ENCODE data around the gene APOA1.

Gene APOA1

GRCh38 chr11:116840746-116841296, 3.4 kb upstream of the APOA1 start:
- Histone ChIP-seq H3K79me1 (ENCODE audit: low read length) (no peaks in the 10 kb centered on the region), H3K18ac (ENCODE audit: low read length) (no peak overlapping the region), H2AK5ac (ENCODE audit: low read length) (no peak overlapping the region), H3K14ac (ENCODE audit: low read length) (no peak overlapping the region), H2AFZ (ENCODE audit: insufficient read depth, low read length, poor library complexity) (no peak overlapping the region), H3K9me3 (ENCODE audit: insufficient read depth, low read depth, low read length) (no peaks in the 10 kb centered on the region), H4K8ac (ENCODE audit: low read depth, low read length) (no peak overlapping the region), H4K91ac (ENCODE audit: low read depth, low read length) (no peak overlapping the region), H3K36me3 (ENCODE audit: control insufficient read depth in 1 of 2, insufficient read depth in 2 of 2, low read length in 2 of 2) (peaks cover 8 to 9% of the 10 kb centered on the region in 2 experiments), H2BK5ac (ENCODE audit: low read depth, low read length, poor library complexity) (no peak overlapping the region), H2BK12ac (ENCODE audit: low read length) (no peak overlapping the region), H2BK120ac (ENCODE audit: insufficient read depth, low read length, poor library complexity) (no peak overlapping the region), H4K12ac (ENCODE audit: low read depth, low read length) (no peak overlapping the region), H3K79me2 (ENCODE audit: control insufficient read depth, insufficient read depth, low read length, poor library complexity) (no peaks in the 10 kb centered on the region), H3K27me3 (ENCODE audit: insufficient read depth, low read length) (no peaks in the 10 kb centered on the region), H3K4me3 (ENCODE audit: low read depth, low read length) (no peak overlapping the region), H3K9ac (ENCODE audit: low read length) (no peak overlapping the region), H3K23ac (ENCODE audit: low read length) (no peak overlapping the region), H3K4ac (ENCODE audit: low read depth, low read length) (no peak overlapping the region), H3K27ac (ENCODE audit: low read depth, low read length) (no peak overlapping the region), H3K4me2 (ENCODE audit: low read length) (no peak overlapping the region), H3K4me1 (ENCODE audit: control insufficient read depth in 1 of 2, insufficient read depth in 2 of 2, low read length in 2 of 2) (peaks cover 7 to 10% of the 10 kb centered on the region in 2 experiments)
- no CpG with 5 or more reads among the region's 9 CpGs for WGBS (ENCODE audit: extremely low coverage, insufficient coverage, insufficient read length)
- DNase-seq = no peak

- Histone ChIP-seq H4K91ac (ENCODE audit: low read depth, low read length) (no peak overlapping the region), H3K4me2 (ENCODE audit: low read length) (no peak overlapping the region), H3K79me1 (ENCODE audit: low read length) (no peaks in the 10 kb centered on the region), H3K27ac (ENCODE audit: low read depth, low read length) (no peak overlapping the region), H3K9me3 (ENCODE audit: insufficient read depth, low read depth, low read length) (no peaks in the 10 kb centered on the region), H2BK120ac (ENCODE audit: insufficient read depth, low read length, poor library complexity) (no peak overlapping the region), H3K4me3 (ENCODE audit: low read depth, low read length) (no peak overlapping the region), H3K18ac (ENCODE audit: low read length) (no peak overlapping the region), H2AFZ (ENCODE audit: insufficient read depth, low read length, poor library complexity) (no peak overlapping the region), H3K9ac (ENCODE audit: low read length) (no peak overlapping the region), H4K8ac (ENCODE audit: low read depth, low read length) (no peak overlapping the region), H3K4me1 (ENCODE audit: control insufficient read depth in 1 of 2, insufficient read depth in 2 of 2, low read length in 2 of 2) (peaks cover 10 to 12% of the 10 kb centered on the region in 2 experiments), H3K23ac (ENCODE audit: low read length) (no peak overlapping the region), H4K12ac (ENCODE audit: low read depth, low read length) (no peak overlapping the region), H3K36me3 (ENCODE audit: control insufficient read depth in 1 of 2, insufficient read depth in 2 of 2, low read length in 2 of 2) (peaks cover 8 to 9% of the 10 kb centered on the region in 2 experiments), H2BK5ac (ENCODE audit: low read depth, low read length, poor library complexity) (no peak overlapping the region), H3K27me3 (ENCODE audit: insufficient read depth, low read length) (no peaks in the 10 kb centered on the region), H2BK12ac (ENCODE audit: low read length) (no peak overlapping the region), H3K14ac (ENCODE audit: low read length) (no peak overlapping the region), H2AK5ac (ENCODE audit: low read length) (no peak overlapping the region), H3K4ac (ENCODE audit: low read depth, low read length) (no peak overlapping the region), H3K79me2 (ENCODE audit: control insufficient read depth, insufficient read depth, low read length, poor library complexity) (no peaks in the 10 kb centered on the region)
- no CpG with 5 or more reads among the region's 6 CpGs for WGBS (ENCODE audit: extremely low coverage, insufficient coverage, insufficient read length)
- DNase-seq = no peak
Observed at GRCh38 chr11:116840224-116840745, 2.9 kb upstream of the APOA1 start.

- Histone ChIP-seq H3K27me3 (ENCODE audit: insufficient read depth, low read length) (no peaks in the 10 kb centered on the region), H2BK12ac (ENCODE audit: low read length) (no peak overlapping the region), H4K91ac (ENCODE audit: low read depth, low read length) (no peak overlapping the region), H3K9ac (ENCODE audit: low read length) (no peak overlapping the region), H4K12ac (ENCODE audit: low read depth, low read length) (no peak overlapping the region), H2BK5ac (ENCODE audit: low read depth, low read length, poor library complexity) (no peak overlapping the region), H3K36me3 (ENCODE audit: control insufficient read depth in 1 of 2, insufficient read depth in 2 of 2, low read length in 2 of 2) (peaks cover 1 to 5% of the 10 kb centered on the region in 2 experiments), H3K79me2 (ENCODE audit: control insufficient read depth, insufficient read depth, low read length, poor library complexity) (no peaks in the 10 kb centered on the region), H3K18ac (ENCODE audit: low read length) (no peak overlapping the region), H2AK5ac (ENCODE audit: low read length) (no peak overlapping the region), H3K23ac (ENCODE audit: low read length) (no peak overlapping the region), H3K4ac (ENCODE audit: low read depth, low read length) (no peak overlapping the region), H3K9me3 (ENCODE audit: insufficient read depth, low read depth, low read length) (no peaks in the 10 kb centered on the region), H2BK120ac (ENCODE audit: insufficient read depth, low read length, poor library complexity) (no peak overlapping the region), H2AFZ (ENCODE audit: insufficient read depth, low read length, poor library complexity) (no peak overlapping the region), H3K4me3 (ENCODE audit: low read depth, low read length) (no peak overlapping the region), H3K4me1 (ENCODE audit: control insufficient read depth in 1 of 2, insufficient read depth in 2 of 2, low read length in 2 of 2) (peaks cover 10 to 12% of the 10 kb centered on the region in 2 experiments), H4K8ac (ENCODE audit: low read depth, low read length) (no peak overlapping the region), H3K4me2 (ENCODE audit: low read length) (no peak overlapping the region), H3K14ac (ENCODE audit: low read length) (no peak overlapping the region), H3K27ac (ENCODE audit: low read depth, low read length) (no peak overlapping the region), H3K79me1 (ENCODE audit: low read length) (no peaks in the 10 kb centered on the region)
- no CpG with 5 or more reads among the region's 6 CpGs for WGBS (ENCODE audit: extremely low coverage, insufficient coverage, insufficient read length)
- no peak for DNase-seq
Observed at GRCh38 chr11:116838321-116839084, 1.1 kb upstream of the APOA1 start.

DNA sequence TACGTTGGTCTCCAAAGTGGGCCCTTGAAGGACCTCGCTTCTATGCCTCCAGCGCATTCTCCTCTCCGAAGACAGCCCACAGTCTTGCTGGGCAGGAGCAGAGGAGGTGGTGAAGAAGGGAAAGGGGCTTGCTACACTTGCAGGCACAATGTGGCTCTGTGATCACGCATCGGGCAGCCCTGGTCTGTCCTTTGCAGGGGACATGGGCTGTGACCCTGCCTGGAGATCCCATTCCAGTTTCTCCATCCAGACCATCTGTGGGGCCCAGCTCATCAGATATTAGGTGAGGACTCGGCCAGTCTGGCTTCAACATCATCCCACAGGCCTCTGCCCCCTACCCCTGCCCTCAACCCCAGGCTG, 810 bp downstream of the APOA1 start:
- DNase-seq = no peak
- Histone ChIP-seq H3K27me3 (ENCODE audit: insufficient read depth, low read length) (no peaks in the 10 kb centered on the region), H3K4me3 (ENCODE audit: low read depth, low read length) (no peak overlapping the region), H3K4ac (ENCODE audit: low read depth, low read length) (no peak overlapping the region), H3K9me3 (ENCODE audit: insufficient read depth, low read depth, low read length) (no peaks in the 10 kb centered on the region), H3K4me2 (ENCODE audit: low read length) (no peak overlapping the region), H4K8ac (ENCODE audit: low read depth, low read length) (no peak overlapping the region), H3K27ac (ENCODE audit: low read depth, low read length) (no peak overlapping the region), H3K79me2 (ENCODE audit: control insufficient read depth, insufficient read depth, low read length, poor library complexity) (no peaks in the 10 kb centered on the region), H4K12ac (ENCODE audit: low read depth, low read length) (no peak overlapping the region), H2BK5ac (ENCODE audit: low read depth, low read length, poor library complexity) (no peak overlapping the region), H3K9ac (ENCODE audit: low read length) (no peak overlapping the region), H3K18ac (ENCODE audit: low read length) (no peak overlapping the region), H2AFZ (ENCODE audit: insufficient read depth, low read length, poor library complexity) (no peak overlapping the region), H3K14ac (ENCODE audit: low read length) (no peak overlapping the region), H2BK120ac (ENCODE audit: insufficient read depth, low read length, poor library complexity) (no peak overlapping the region), H3K36me3 (ENCODE audit: control insufficient read depth in 1 of 2, insufficient read depth in 2 of 2, low read length in 2 of 2) (no peaks in the 10 kb centered on the region), H3K79me1 (ENCODE audit: low read length) (no peaks in the 10 kb centered on the region), H2AK5ac (ENCODE audit: low read length) (no peak overlapping the region), H3K4me1 (ENCODE audit: control insufficient read depth in 1 of 2, insufficient read depth in 2 of 2, low read length in 2 of 2) (peaks cover 10 to 12% of the 10 kb centered on the region in 2 experiments), H3K23ac (ENCODE audit: low read length) (no peak overlapping the region), H2BK12ac (ENCODE audit: low read length) (no peak overlapping the region), H4K91ac (ENCODE audit: low read depth, low read length) (no peak overlapping the region)
- WGBS (ENCODE audit: extremely low coverage, insufficient coverage, insufficient read length) = no CpG with 5 or more reads among the region's 7 CpGs
